ENCODE results near the gene LCA5L. TPM values are rescaled to one million over a fixed set of nuclear protein-coding genes. Genes with fewer than 3 reads are reported as not detected.

The LCA5L gene
- polyA plus RNA-seq (2013, experiment 1 of 2): 0.62 TPM
- 0.41 TPM for polyA plus RNA-seq (2013, experiment 2 of 2)

DNA sequence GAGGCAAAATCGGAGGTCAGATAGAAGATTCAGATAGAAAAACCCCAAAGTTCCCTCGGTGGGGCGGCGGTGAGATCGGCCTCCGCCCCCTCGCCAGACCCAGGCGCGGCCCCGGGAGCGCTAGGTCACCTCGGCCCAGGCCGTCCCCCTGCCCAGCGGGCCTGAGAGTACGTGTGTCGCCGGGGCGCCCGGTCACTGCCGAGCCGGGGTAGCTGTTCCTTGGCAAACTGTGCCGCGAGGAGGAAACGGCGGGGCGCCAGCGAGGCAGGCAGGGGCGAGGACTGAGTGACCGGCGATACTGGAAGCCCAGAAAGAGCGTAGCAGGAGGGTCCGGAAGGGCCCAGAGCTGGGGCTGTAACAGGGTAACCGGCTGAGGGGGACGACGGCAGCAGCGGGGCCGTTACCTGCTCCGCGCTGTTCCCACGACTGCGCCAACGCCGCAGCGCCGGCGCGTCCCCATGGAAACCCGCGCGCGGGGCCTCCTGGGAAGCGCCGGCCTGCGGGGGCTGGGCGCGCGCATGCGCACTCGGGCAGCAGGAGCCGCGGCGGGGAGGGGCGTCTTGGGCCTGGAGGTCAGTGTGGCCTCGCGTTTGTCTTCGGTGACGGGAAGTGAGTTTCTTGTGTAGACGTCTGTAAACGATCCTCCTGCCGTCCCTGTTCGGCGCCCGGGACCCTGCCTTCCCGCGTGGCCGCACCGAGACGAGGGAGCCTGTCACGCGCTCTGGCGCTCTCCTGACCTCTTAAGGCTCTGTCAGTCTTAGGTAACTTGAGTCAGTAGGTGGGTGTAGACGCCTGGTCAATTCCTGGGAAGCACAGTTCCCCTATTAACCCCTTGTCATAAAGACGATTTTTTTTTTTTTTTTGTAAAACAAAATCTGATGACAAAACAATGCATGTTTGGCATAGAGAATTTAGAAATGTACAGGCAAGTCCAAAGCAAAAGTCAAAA, at the start of gene LCA5L:
LCA5L (minus strand) TSS at position 458 of the 949 bp plus-strand sequence. CDS start 17,285 bp downstream, outside the sequence.
- no CpG with 5 or more reads among the region's 83 CpGs for WGBS (ENCODE audit: extremely low coverage, insufficient coverage, low lambda C conversion rate)
- no peak within 1 kb of the TSS for H2BK15ac ChIP-seq (replicated peaks; ENCODE audit: low read depth)

GRCh38 chr21:39489380-39489924, 43.9 kb upstream of the LCA5L start:
- Histone ChIP-seq H3K79me1 (ENCODE audit: low read length) (no peaks in the 10 kb centered on the region), H3K56ac (ENCODE audit: low read length) (no peak overlapping the region), H3K18ac (ENCODE audit: low read length) (no peak overlapping the region), H2AK5ac (ENCODE audit: low read length) (no peak overlapping the region), H4K8ac (ENCODE audit: low read depth, low read length) (no peak overlapping the region), H3K23ac (ENCODE audit: low read length) (no peak overlapping the region), H3K9ac (ENCODE audit: low read length) (no peak overlapping the region), H3K4me1 (ENCODE audit: control insufficient read depth, low read depth, low read length) (no peaks in the 10 kb centered on the region), H4K5ac (ENCODE audit: low read length) (no peak overlapping the region), H3K4me3 (ENCODE audit: low read length) (no peak overlapping the region), H3K4me2 (ENCODE audit: low read length) (no peak overlapping the region), H2BK5ac (ENCODE audit: low read length) (no peak overlapping the region), H3K79me2 (ENCODE audit: control insufficient read depth, insufficient read depth, low read length) (no peaks in the 10 kb centered on the region), H3K27ac (ENCODE audit: low read depth, low read length) (no peak overlapping the region), H3K4ac (ENCODE audit: low read depth, low read length) (no peak overlapping the region), H3K36me3 (ENCODE audit: control insufficient read depth, insufficient read depth, low read length) (no peaks in the 10 kb centered on the region), H2BK120ac (ENCODE audit: low read depth, low read length) (no peak overlapping the region), H2BK15ac (replicated peaks; ENCODE audit: low read depth) (no peak overlapping the region), H3K27me3 (ENCODE audit: insufficient read depth, low read length, poor library complexity) (no peaks in the 10 kb centered on the region)
- WGBS (ENCODE audit: extremely low coverage, insufficient coverage, low lambda C conversion rate): no CpG with 5 or more reads among the region's 1 CpG
- no peak for DNase-seq

More for the DNA sequence above, at the start of gene LCA5L:
- H3K79me1 ChIP-seq (ENCODE audit: low read length): no peaks in the 10 kb centered on the region
- H3K56ac ChIP-seq (ENCODE audit: low read length): peak within 1 kb of the TSS; percentile 99
- H3K27me3 ChIP-seq (ENCODE audit: insufficient read depth, low read length, poor library complexity): no peaks in the 10 kb centered on the region
- peak within 1 kb of the TSS; percentile 92 for H3K9ac ChIP-seq (ENCODE audit: low read length)
- H2AK5ac ChIP-seq (ENCODE audit: low read length): no peak within 1 kb of the TSS
- peak; percentile 96 for DNase-seq
- H2BK5ac ChIP-seq (ENCODE audit: low read length): peak within 1 kb of the TSS; percentile 75
- no peak within 1 kb of the TSS for H3K4ac ChIP-seq (ENCODE audit: low read depth, low read length)
- H3K18ac ChIP-seq (ENCODE audit: low read length): no peak within 1 kb of the TSS
- no peak within 1 kb of the TSS for H4K8ac ChIP-seq (ENCODE audit: low read depth, low read length)
- peak within 1 kb of the TSS; percentile 82 for H3K4me3 ChIP-seq (ENCODE audit: low read length)
- no peak within 1 kb of the TSS for H4K5ac ChIP-seq (ENCODE audit: low read length)
- peak within 1 kb of the TSS; percentile 83 for H3K27ac ChIP-seq (ENCODE audit: low read depth, low read length)
- no peaks in the 10 kb centered on the region for H3K79me2 ChIP-seq (ENCODE audit: control insufficient read depth, insufficient read depth, low read length)
- H3K23ac ChIP-seq (ENCODE audit: low read length): peak within 1 kb of the TSS; percentile 72
- H3K4me2 ChIP-seq (ENCODE audit: low read length): peak within 1 kb of the TSS; percentile 61
- H2BK120ac ChIP-seq (ENCODE audit: low read depth, low read length): no peak within 1 kb of the TSS
- H3K36me3 ChIP-seq (ENCODE audit: control insufficient read depth, insufficient read depth, low read length): no peaks in the 10 kb centered on the region
- peaks cover 5% of the 10 kb centered on the region for H3K4me1 ChIP-seq (ENCODE audit: control insufficient read depth, low read depth, low read length)

GRCh38 chr21:39484711-39485276, 39.2 kb upstream of the LCA5L start:
- H4K5ac ChIP-seq (ENCODE audit: low read length): no peak overlapping the region
- no peak overlapping the region for H2BK15ac ChIP-seq (replicated peaks; ENCODE audit: low read depth)
- H3K27ac ChIP-seq (ENCODE audit: low read depth, low read length): no peak overlapping the region
- no peaks in the 10 kb centered on the region for H3K4me1 ChIP-seq (ENCODE audit: control insufficient read depth, low read depth, low read length)
- no peak for DNase-seq
- H3K4me3 ChIP-seq (ENCODE audit: low read length): no peak overlapping the region
- no peak overlapping the region for H4K8ac ChIP-seq (ENCODE audit: low read depth, low read length)
- no peak overlapping the region for H2BK5ac ChIP-seq (ENCODE audit: low read length)
- no CpG with 5 or more reads among the region's 6 CpGs for WGBS (ENCODE audit: extremely low coverage, insufficient coverage, low lambda C conversion rate)
- H3K56ac ChIP-seq (ENCODE audit: low read length): no peak overlapping the region
- H3K79me1 ChIP-seq (ENCODE audit: low read length): no peaks in the 10 kb centered on the region
- H3K4me2 ChIP-seq (ENCODE audit: low read length): no peak overlapping the region
- H3K23ac ChIP-seq (ENCODE audit: low read length): no peak overlapping the region
- H3K18ac ChIP-seq (ENCODE audit: low read length): no peak overlapping the region
- no peak overlapping the region for H3K9ac ChIP-seq (ENCODE audit: low read length)
- no peak overlapping the region for H2BK120ac ChIP-seq (ENCODE audit: low read depth, low read length)
- no peak overlapping the region for H2AK5ac ChIP-seq (ENCODE audit: low read length)
- no peaks in the 10 kb centered on the region for H3K79me2 ChIP-seq (ENCODE audit: control insufficient read depth, insufficient read depth, low read length)
- no peak overlapping the region for H3K4ac ChIP-seq (ENCODE audit: low read depth, low read length)
- H3K36me3 ChIP-seq (ENCODE audit: control insufficient read depth, insufficient read depth, low read length): no peaks in the 10 kb centered on the region
- H3K27me3 ChIP-seq (ENCODE audit: insufficient read depth, low read length, poor library complexity): no peaks in the 10 kb centered on the region

GRCh38 chr21:39483917-39484316, 38.3 kb upstream of the LCA5L start:
- DNase-seq: no peak
- no peak overlapping the region for H3K23ac ChIP-seq (ENCODE audit: low read length)
- no peak overlapping the region for H3K9ac ChIP-seq (ENCODE audit: low read length)
- H4K5ac ChIP-seq (ENCODE audit: low read length): no peak overlapping the region
- H3K27ac ChIP-seq (ENCODE audit: low read depth, low read length): no peak overlapping the region
- no peaks in the 10 kb centered on the region for H3K4me1 ChIP-seq (ENCODE audit: control insufficient read depth, low read depth, low read length)
- H3K4ac ChIP-seq (ENCODE audit: low read depth, low read length): no peak overlapping the region
- H3K56ac ChIP-seq (ENCODE audit: low read length): no peak overlapping the region
- no peaks in the 10 kb centered on the region for H3K79me2 ChIP-seq (ENCODE audit: control insufficient read depth, insufficient read depth, low read length)
- no peak overlapping the region for H2BK5ac ChIP-seq (ENCODE audit: low read length)
- no peak overlapping the region for H2BK15ac ChIP-seq (replicated peaks; ENCODE audit: low read depth)
- no peaks in the 10 kb centered on the region for H3K79me1 ChIP-seq (ENCODE audit: low read length)
- no peak overlapping the region for H4K8ac ChIP-seq (ENCODE audit: low read depth, low read length)
- no peak overlapping the region for H3K18ac ChIP-seq (ENCODE audit: low read length)
- no peak overlapping the region for H2BK120ac ChIP-seq (ENCODE audit: low read depth, low read length)
- no peaks in the 10 kb centered on the region for H3K27me3 ChIP-seq (ENCODE audit: insufficient read depth, low read length, poor library complexity)
- H2AK5ac ChIP-seq (ENCODE audit: low read length): no peak overlapping the region
- WGBS (ENCODE audit: extremely low coverage, insufficient coverage, low lambda C conversion rate): no CpG with 5 or more reads among the region's 1 CpG
- H3K4me3 ChIP-seq (ENCODE audit: low read length): no peak overlapping the region
- H3K4me2 ChIP-seq (ENCODE audit: low read length): no peak overlapping the region
- H3K36me3 ChIP-seq (ENCODE audit: control insufficient read depth, insufficient read depth, low read length): no peaks in the 10 kb centered on the region

- Histone ChIP-seq H3K4me2 (ENCODE audit: low read length) (no peak overlapping the region), H3K23ac (ENCODE audit: low read length) (no peak overlapping the region), H3K56ac (ENCODE audit: low read length) (no peak overlapping the region), H2BK120ac (ENCODE audit: low read depth, low read length) (no peak overlapping the region), H2AK5ac (ENCODE audit: low read length) (no peak overlapping the region), H3K79me2 (ENCODE audit: control insufficient read depth, insufficient read depth, low read length) (no peaks in the 10 kb centered on the region), H3K27me3 (ENCODE audit: insufficient read depth, low read length, poor library complexity) (no peaks in the 10 kb centered on the region), H3K4me3 (ENCODE audit: low read length) (no peak overlapping the region), H2BK5ac (ENCODE audit: low read length) (no peak overlapping the region), H3K4ac (ENCODE audit: low read depth, low read length) (no peak overlapping the region), H4K5ac (ENCODE audit: low read length) (no peak overlapping the region), H2BK15ac (replicated peaks; ENCODE audit: low read depth) (no peak overlapping the region), H4K8ac (ENCODE audit: low read depth, low read length) (no peak overlapping the region), H3K27ac (ENCODE audit: low read depth, low read length) (no peak overlapping the region), H3K18ac (ENCODE audit: low read length) (no peak overlapping the region), H3K9ac (ENCODE audit: low read length) (no peak overlapping the region), H3K36me3 (ENCODE audit: control insufficient read depth, insufficient read depth, low read length) (no peaks in the 10 kb centered on the region), H3K79me1 (ENCODE audit: low read length) (no peaks in the 10 kb centered on the region), H3K4me1 (ENCODE audit: control insufficient read depth, low read depth, low read length) (no peaks in the 10 kb centered on the region)
- no CpG with 5 or more reads among the region's 3 CpGs for WGBS (ENCODE audit: extremely low coverage, insufficient coverage, low lambda C conversion rate)
- no peak for DNase-seq
Observed at GRCh38 chr21:39481886-39482285, 36.3 kb upstream of the LCA5L start.

Measured in mesendoderm (in vitro differentiated cells).